ENCODE data around the gene NPIPA5. TPM values are rescaled to one million over a fixed set of nuclear protein-coding genes. Genes with fewer than 3 reads are reported as not detected.
"Not testable (repeated sequence)": the region's sequence is repeated elsewhere in the genome, so short reads cannot be mapped to it uniquely, and the experiment has no call there.

Gene NPIPA5
- 1 to 10 TPM in 1 of 2 experiments, under 1 TPM in 1; 0.74 to 1.0 TPM for total RNA-seq
- polyA plus RNA-seq (2013, experiment 1 of 2): 14.5 TPM
- polyA plus RNA-seq (2013, experiment 2 of 2): 25.3 TPM
- total RNA-seq: 0 to 3.2 (median 0.31) reads per million in 172 experiments

DNA sequence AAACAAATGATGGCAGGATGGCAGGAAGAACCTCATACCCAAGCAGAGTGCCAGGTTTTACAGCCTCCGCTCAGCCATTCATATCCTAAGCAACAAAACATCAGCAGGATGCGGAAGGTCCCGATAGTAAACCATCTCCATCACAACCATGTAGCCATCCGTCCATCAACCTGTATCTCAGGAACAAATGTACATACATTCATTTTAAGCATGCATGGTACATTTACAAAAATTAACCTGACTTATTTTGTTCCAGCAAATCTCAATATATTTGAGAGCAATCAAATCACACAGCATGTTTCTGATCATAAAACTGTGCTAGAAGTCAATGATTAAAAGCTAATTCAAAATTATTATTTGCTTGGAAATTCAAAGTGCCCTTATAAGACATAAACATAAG, at the start of gene NPIPA5:
TSS of gene NPIPA5 (minus strand) at position 101 of the 400 bp plus-strand sequence. CDS start at position 101, 0 bp downstream.
- H3K4me1 ChIP-seq (ENCODE audit: insufficient read depth, low read length); H3K27ac Mint-ChIP-seq; H3K36me3 Mint-ChIP-seq (ENCODE audit: low read depth); CTCF ChIA-PET; H3K27me3 Mint-ChIP-seq; H3K27ac ChIP-seq (ENCODE audit: low read depth in 1 of 2, low read length in 2 of 2); H3K4me3 ChIP-seq (ENCODE audit: low read length); H3K36me3 ChIP-seq (ENCODE audit: insufficient read depth, low read length); H3K9me3 Mint-ChIP-seq; intact Hi-C loops (cut with DNase I, micrococcal nuclease); POLR2A ChIA-PET; H3K4me1 Mint-ChIP-seq (ENCODE audit: low read depth); ATAC-seq (ENCODE audit: poor library complexity); H3K4me3 Mint-ChIP-seq; H3K9me3 ChIP-seq (ENCODE audit: control insufficient read depth in 1 of 2, insufficient read depth in 1 of 2, low read length in 2 of 2); H3K27me3 ChIP-seq (ENCODE audit: control insufficient read depth in 1 of 2, insufficient read depth in 2 of 2, low read length in 2 of 2); DNase-seq: not testable (repeated sequence)

- Histone ChIP-seq H3K4me3 (ENCODE audit: low read length) (no peak overlapping the region), H3K36me3 (ENCODE audit: insufficient read depth, low read length) (no peaks in the 10 kb centered on the region), H3K27me3 (ENCODE audit: control insufficient read depth in 1 of 2, insufficient read depth in 2 of 2, low read length in 2 of 2) (no peaks in the 10 kb centered on the region), H3K9me3 (ENCODE audit: control insufficient read depth in 1 of 2, insufficient read depth in 1 of 2, low read length in 2 of 2) (no peaks in the 10 kb centered on the region), H3K27ac (ENCODE audit: low read depth in 1 of 2, low read length in 2 of 2) (no peak overlapping the region), H3K4me1 (ENCODE audit: insufficient read depth, low read length) (no peaks in the 10 kb centered on the region)
- DNase-seq: peak; percentile 33 to 71 (median 54)
- Mint-ChIP-seq H3K27ac (no peak overlapping the region), H3K4me1 (ENCODE audit: low read depth) (no peaks in the 10 kb centered on the region), H3K4me3 (no peak overlapping the region), H3K36me3 (ENCODE audit: low read depth) (no peaks in the 10 kb centered on the region), H3K27me3 (peaks cover 9% of the 10 kb centered on the region), H3K9me3 (no peaks in the 10 kb centered on the region)
- intact Hi-C loops (cut with DNase I, micrococcal nuclease): loop anchor here (1.0 to 10.0 kb wide), 6 partner anchors 163 to 699 kb away; partner anchors contain the start of gene MARF1 (in 1 of the 2)
- ChIA-PET CTCF (interaction anchor here (0.6 to 1.9 kb wide), 7 partner anchors 8 to 300 kb away, joined by 3 to 13 read pairs (median 3); partner anchors contain the start of gene MARF1), POLR2A (interaction anchor here (0.7 to 0.9 kb wide), 2 partner anchors 163 to 215 kb away, joined by 3 read pairs; partner anchors contain the start of gene MARF1)
- no peak for ATAC-seq (ENCODE audit: poor library complexity)
- TF ChIP-seq, protein P1, sequence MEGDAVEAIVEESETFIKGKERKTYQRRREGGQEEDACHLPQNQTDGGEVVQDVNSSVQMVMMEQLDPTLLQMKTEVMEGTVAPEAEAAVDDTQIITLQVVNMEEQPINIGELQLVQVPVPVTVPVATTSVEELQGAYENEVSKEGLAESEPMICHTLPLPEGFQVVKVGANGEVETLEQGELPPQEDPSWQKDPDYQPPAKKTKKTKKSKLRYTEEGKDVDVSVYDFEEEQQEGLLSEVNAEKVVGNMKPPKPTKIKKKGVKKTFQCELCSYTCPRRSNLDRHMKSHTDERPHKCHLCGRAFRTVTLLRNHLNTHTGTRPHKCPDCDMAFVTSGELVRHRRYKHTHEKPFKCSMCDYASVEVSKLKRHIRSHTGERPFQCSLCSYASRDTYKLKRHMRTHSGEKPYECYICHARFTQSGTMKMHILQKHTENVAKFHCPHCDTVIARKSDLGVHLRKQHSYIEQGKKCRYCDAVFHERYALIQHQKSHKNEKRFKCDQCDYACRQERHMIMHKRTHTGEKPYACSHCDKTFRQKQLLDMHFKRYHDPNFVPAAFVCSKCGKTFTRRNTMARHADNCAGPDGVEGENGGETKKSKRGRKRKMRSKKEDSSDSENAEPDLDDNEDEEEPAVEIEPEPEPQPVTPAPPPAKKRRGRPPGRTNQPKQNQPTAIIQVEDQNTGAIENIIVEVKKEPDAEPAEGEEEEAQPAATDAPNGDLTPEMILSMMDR (IDR thresholded peaks at IDR 0.05): peak; percentile 60
Observed at GRCh38 chr16:15427648-15428239, 49.6 kb upstream of the NPIPA5 start.

DNA sequence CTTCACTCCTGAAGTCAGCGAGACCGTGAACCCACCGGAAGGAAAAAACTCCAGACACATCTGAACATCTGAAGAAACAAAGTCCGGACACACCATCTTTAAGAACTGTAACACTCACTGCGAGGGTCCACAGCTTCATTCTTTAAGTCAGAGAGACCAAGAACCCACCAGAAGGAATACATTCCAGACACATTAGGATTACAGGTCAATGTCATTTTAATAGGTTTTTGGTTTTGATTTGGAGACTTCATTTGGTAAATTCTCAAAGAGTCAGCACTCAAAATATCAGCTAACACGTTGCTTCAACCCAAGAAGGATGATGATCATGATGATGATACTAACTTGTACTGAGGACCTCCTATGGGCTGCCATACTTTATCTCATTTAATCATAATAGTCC, 48.7 kb upstream of the NPIPA5 start:
- POLR2A ChIA-PET: no interaction called here
- CTCF ChIA-PET: interaction anchor here (1.7 to 1.9 kb wide), 2 partner anchors 216 to 278 kb away, joined by 7 to 13 read pairs; partner anchors contain the start of gene MARF1

More for the DNA sequence above, 48.7 kb upstream of the NPIPA5 start:
- Mint-ChIP-seq H3K27me3 (peaks cover 9% of the 10 kb centered on the region), H3K27ac (no peak overlapping the region), H3K4me1 (ENCODE audit: low read depth) (no peaks in the 10 kb centered on the region), H3K36me3 (ENCODE audit: low read depth) (no peaks in the 10 kb centered on the region), H3K4me3 (no peak overlapping the region), H3K9me3 (no peaks in the 10 kb centered on the region)
- Histone ChIP-seq H3K4me1 (ENCODE audit: insufficient read depth, low read length) (no peaks in the 10 kb centered on the region), H3K4me3 (ENCODE audit: low read length) (no peak overlapping the region), H3K27ac (ENCODE audit: low read depth in 1 of 2, low read length in 2 of 2) (no peak overlapping the region), H3K36me3 (ENCODE audit: insufficient read depth, low read length) (no peaks in the 10 kb centered on the region), H3K27me3 (ENCODE audit: control insufficient read depth in 1 of 2, insufficient read depth in 2 of 2, low read length in 2 of 2) (no peaks in the 10 kb centered on the region), H3K9me3 (ENCODE audit: control insufficient read depth in 1 of 2, insufficient read depth in 1 of 2, low read length in 2 of 2) (no peaks in the 10 kb centered on the region)
- DNase-seq: no peak
- intact Hi-C loops (cut with DNase I, micrococcal nuclease): loop anchor here (1.0 to 10.0 kb wide), 6 partner anchors 164 to 700 kb away; partner anchors contain the start of gene MARF1 (in 1 of the 2)
- ATAC-seq (ENCODE audit: poor library complexity): no peak
- TF ChIP-seq, protein P1 (IDR thresholded peaks at IDR 0.05): no peak
